H1 (cell line): ENCODE measurements around the gene PDZD11. TPM values are rescaled to one million over a fixed set of nuclear protein-coding genes. Genes with fewer than 3 reads are reported as not detected.

Source experiments
- CTCF ChIA-PET: fragments of 300-600 bp; sonication (Branson Sonifier 250); formaldehyde crosslinking; loops from one replicate; lab custom pipeline; 2021; ENCODE audit not compliant: partially characterized antibody; lab: Charles Lee
- POLR2A ChIA-PET: fragments of 300-600 bp; sonication (Branson Sonifier 250); formaldehyde crosslinking; loops from one replicate; lab custom pipeline; 2021; ENCODE audit warnings: inconsistent platforms; ENCODE audit not compliant: partially characterized antibody; lab: Charles Lee
- DNase-seq, 2 experiments: peaks; one replicate each; pipeline versions ENCODE4 v3.0.0 to v3.0.0-alpha.2; 2010 to 2022; ENCODE audit warnings: low spot score in 2 of 2, low read depth in 1 of 2, mixed read lengths in 1 of 2
- FAIRE-seq: peaks from 2 replicates; lab custom pipeline; 2011; peaks lifted over from hg19 to GRCh38; lab: Jason Lieb, UNC
- H2AFZ ChIP-seq: 2 replicates; pipeline ENCODE4 v1.8.1; 2012; ENCODE audit warnings: low read length, inconsistent platforms
- H2AK5ac ChIP-seq: 2 replicates; pipeline ENCODE4 v1.6.1; 2013; ENCODE audit warnings: low read depth, low read length
- H2BK120ac ChIP-seq: replicated peaks from 2 replicates; pipeline ENCODE3; 2013; ENCODE audit warnings: low read depth, low read length, inconsistent platforms
- H2BK12ac ChIP-seq: 2 replicates; pipeline ENCODE4 v1.6.1; 2013; ENCODE audit warnings: low read depth, low read length
- H2BK15ac ChIP-seq: 2 replicates; pipeline ENCODE4 v1.6.1; 2013; ENCODE audit warnings: low read length
- H2BK20ac ChIP-seq: 2 replicates; pipeline ENCODE4 v1.6.1; 2013; ENCODE audit warnings: low read length
- H2BK5ac ChIP-seq: 2 replicates; pipeline ENCODE4 v1.6.1; 2013; ENCODE audit warnings: low read depth, low read length
- H3K14ac ChIP-seq: 2 replicates; pipeline ENCODE4 v1.6.1; 2013; ENCODE audit warnings: inconsistent platforms; ENCODE audit not compliant: insufficient read length
- H3K18ac ChIP-seq: 2 replicates; pipeline ENCODE4 v1.6.1; 2013; ENCODE audit warnings: low read length; ENCODE audit errors: extremely low read depth
- H3K23ac ChIP-seq: 2 replicates; pipeline ENCODE4 v1.6.1; 2013; ENCODE audit warnings: inconsistent platforms; ENCODE audit not compliant: insufficient read length
- H3K23me2 ChIP-seq: 2 replicates; pipeline ENCODE4 v1.6.1; 2013; ENCODE audit warnings: low read depth, low read length
- H3K27ac ChIP-seq: 2 replicates; pipeline ENCODE4 v1.6.1; 2011; ENCODE audit warnings: low read depth, low read length, inconsistent platforms
- H3K27me3 ChIP-seq, 4 experiments: replicated peaks in 1 of 4; 1 replicate in 1 of 4; 2 replicates in 3 of 4; pipeline versions ENCODE4 v1.6.1 to v1.8.1; 2011 to 2013; ENCODE audit warnings: low read length in 3 of 4, mild to moderate bottlenecking in 3 of 4, inconsistent platforms in 2 of 4, mixed read lengths in 2 of 4, moderate library complexity in 1 of 4; ENCODE audit not compliant: control insufficient read depth in 3 of 4, insufficient read depth in 3 of 4; ENCODE audit errors: extremely low read depth in 1 of 4
- H3K36me3 ChIP-seq, 4 experiments: 2 replicates each; pipeline versions ENCODE4 v1.6.1 to v1.8.1; 2011 to 2013; ENCODE audit warnings: mild to moderate bottlenecking in 4 of 4, low read length in 3 of 4, moderate library complexity in 2 of 4, control low read depth in 1 of 4, inconsistent platforms in 1 of 4; ENCODE audit not compliant: insufficient read depth in 4 of 4, control insufficient read depth in 2 of 4
- H3K4ac ChIP-seq: replicated peaks from 2 replicates; pipeline ENCODE3; 2013; ENCODE audit warnings: low read length, low read depth, mixed read lengths, inconsistent platforms; ENCODE audit not compliant: insufficient read length
- H3K4me1 ChIP-seq, 4 experiments: replicated peaks in 1 of 4; 1 replicate in 1 of 4; 2 replicates in 3 of 4; pipeline versions ENCODE4 v1.6.1 to v1.8.1; 2011 to 2013; ENCODE audit warnings: low read length in 3 of 4, inconsistent platforms in 2 of 4, mixed read lengths in 1 of 4; ENCODE audit not compliant: insufficient read depth in 4 of 4, control insufficient read depth in 3 of 4
- H3K4me2 ChIP-seq, 2 experiments: 2 replicates each; pipeline versions ENCODE4 v1.6.1 to v1.8.1; 2011 to 2013; ENCODE audit warnings: low read depth in 2 of 2, low read length in 2 of 2, control low read depth in 1 of 2, inconsistent platforms in 1 of 2, mild to moderate bottlenecking in 1 of 2; ENCODE audit not compliant: insufficient read depth in 1 of 2
- H3K4me3 ChIP-seq, 4 experiments: fragments of 200-600, 300-600 bp in 1 of 4; sonication (generic), shearing (Covaris generic), sonication (Bioruptor Twin) in 1 of 4; 2 replicates each; pipeline versions ENCODE4 v1.5.1 to v1.8.1; 2011 to 2016; ENCODE audit warnings: low read length in 4 of 4, low read depth in 3 of 4, control low read depth in 2 of 4, inconsistent platforms in 2 of 4, mild to moderate bottlenecking in 2 of 4, mixed read lengths in 1 of 4, moderate library complexity in 1 of 4; ENCODE audit not compliant: insufficient read depth in 2 of 4; ENCODE audit errors: extremely low read depth in 1 of 4
- H3K56ac ChIP-seq: replicated peaks from 2 replicates; pipeline ENCODE3; 2013; ENCODE audit warnings: low read depth, mild to moderate bottlenecking, mixed read lengths, low read length, inconsistent platforms; ENCODE audit not compliant: insufficient read length
- H3K79me1 ChIP-seq: 2 replicates; pipeline ENCODE4 v1.6.1; 2013; ENCODE audit warnings: low read depth, low read length, control low read depth
- H3K79me2 ChIP-seq, 2 experiments: 2 replicates each; pipeline versions ENCODE4 v1.6.1 to v1.8.1; 2012 to 2013; ENCODE audit warnings: low read length in 2 of 2, mild to moderate bottlenecking in 2 of 2, inconsistent platforms in 1 of 2; ENCODE audit not compliant: insufficient read depth in 2 of 2, control insufficient read depth in 1 of 2
- H3K9ac ChIP-seq, 4 experiments: replicated peaks in 1 of 4; 1 replicate in 1 of 4; 2 replicates in 3 of 4; pipeline versions ENCODE4 v1.6.1 to v1.8.1; 2011 to 2013; ENCODE audit warnings: low read depth in 3 of 4, low read length in 3 of 4, control low read depth in 2 of 4, mild to moderate bottlenecking in 2 of 4, moderate library complexity in 2 of 4, inconsistent platforms in 1 of 4; ENCODE audit errors: extremely low read depth in 1 of 4
- H3K9me3 ChIP-seq, 2 experiments: 2 replicates each; pipeline versions ENCODE4 v1.6.1 to v1.8.1; 2012 to 2013; ENCODE audit warnings: mild to moderate bottlenecking in 2 of 2, moderate library complexity in 2 of 2, control low read depth in 1 of 2, inconsistent platforms in 1 of 2, low read depth in 1 of 2, low read length in 1 of 2, mixed read lengths in 1 of 2; ENCODE audit not compliant: insufficient read depth in 2 of 2
- H4K20me1 ChIP-seq, 2 experiments: replicated peaks in 1 of 2; 2 replicates each; pipeline versions ENCODE3 to v1.8.1; 2011 to 2013; ENCODE audit warnings: inconsistent platforms in 2 of 2, low read length in 2 of 2, mild to moderate bottlenecking in 1 of 2; ENCODE audit not compliant: insufficient read depth in 2 of 2, control insufficient read depth in 1 of 2
- H4K5ac ChIP-seq: 2 replicates; pipeline ENCODE4 v1.6.1; 2013; ENCODE audit warnings: low read length, low read depth, mixed read lengths, inconsistent platforms; ENCODE audit not compliant: insufficient read length
- H4K8ac ChIP-seq: 2 replicates; pipeline ENCODE4 v1.8.0; 2013; ENCODE audit warnings: mild to moderate bottlenecking, moderate library complexity, low read length, inconsistent platforms; ENCODE audit not compliant: insufficient read depth; ENCODE audit errors: extremely low read depth
- H4K91ac ChIP-seq: replicated peaks from 2 replicates; pipeline ENCODE3; 2013; ENCODE audit warnings: low read length, mixed read lengths, inconsistent platforms; ENCODE audit not compliant: insufficient read length
- BRCA1 ChIP-seq: IDR thresholded peaks from 2 replicates; pipeline ENCODE4 v1.6.1; 2012; ENCODE audit warnings: low read depth, low read length, improper control_type of control experiment
- CHD2 ChIP-seq: IDR thresholded peaks from 2 replicates; pipeline ENCODE4 v1.6.1; 2012; ENCODE audit warnings: low read length, improper control_type of control experiment
- E2F6 ChIP-seq: IDR thresholded peaks from 2 replicates; pipeline ENCODE4 v1.6.1; 2012; ENCODE audit warnings: inconsistent platforms
- EGR1 ChIP-seq: IDR thresholded peaks from 2 replicates; pipeline ENCODE4 v1.6.1; 2011; ENCODE audit warnings: low read depth, low read length, borderline replicate concordance
- EP300 ChIP-seq, 2 experiments: IDR thresholded peaks; 1 replicate in 1 of 2; 2 replicates in 1 of 2; pipeline ENCODE4 v1.6.1; 2011 to 2012; ENCODE audit warnings: low read depth in 2 of 2, low read length in 2 of 2, mild to moderate bottlenecking in 2 of 2, borderline replicate concordance in 1 of 2, inconsistent platforms in 1 of 2, moderate library complexity in 1 of 2
- GTF2F1 ChIP-seq: IDR thresholded peaks from 2 replicates; pipeline ENCODE4 v1.6.1; 2012; ENCODE audit warnings: low read depth, low read length, improper control_type of control experiment, borderline replicate concordance
- KDM5A ChIP-seq: fragments of 200-600 bp; IDR thresholded peaks from 2 replicates; pipeline ENCODE4 v1.7.1; 2012; ENCODE audit warnings: mild to moderate bottlenecking, low read length, inconsistent platforms, mixed read lengths
- RFX5 ChIP-seq: IDR thresholded peaks from 2 replicates; pipeline ENCODE4 v1.6.1; 2011; ENCODE audit warnings: low read depth, low read length, improper control_type of control experiment, borderline replicate concordance
- RXRA ChIP-seq: IDR thresholded peaks from 2 replicates; pipeline ENCODE4 v1.6.1; 2011; ENCODE audit warnings: low read depth, mild to moderate bottlenecking, low read length, moderate library complexity; ENCODE audit not compliant: insufficient read depth
- TBP ChIP-seq: IDR thresholded peaks from 2 replicates; pipeline ENCODE4 v1.6.1; 2011; ENCODE audit warnings: low read depth, low read length, improper control_type of control experiment
- TCF12 ChIP-seq: IDR thresholded peaks from 2 replicates; pipeline ENCODE4 v1.6.1; 2011; ENCODE audit warnings: low read depth, mild to moderate bottlenecking, low read length
- USF2 ChIP-seq: IDR thresholded peaks from 2 replicates; pipeline ENCODE4 v1.6.1; 2011; ENCODE audit warnings: low read length, improper control_type of control experiment
- ZNF274 ChIP-seq: IDR thresholded peaks from 2 replicates; pipeline ENCODE4 v1.7.0; 2012; ENCODE audit warnings: low read length, borderline replicate concordance; ENCODE audit errors: extremely low read depth
- WGBS, 2 experiments: shearing (Covaris generic) in 1 of 2; methylation state at CpG; one replicate each; pipeline versions ENCODE4 v1.1.6 to v1.1.7; 2013 to 2015; ENCODE audit warnings: low lambda C conversion rate in 2 of 2, mixed read lengths in 2 of 2, inconsistent platforms in 1 of 2, low coverage in 1 of 2, missing lambda C conversion rate in 1 of 2; ENCODE audit not compliant: insufficient replicate concordance in 2 of 2, insufficient coverage in 1 of 2, insufficient read length in 1 of 2; ENCODE audit errors: extremely low coverage in 1 of 2, missing lambda C conversion rate in 1 of 2; 5-methylcytosine and 5-hydroxymethylcytosine counted together
- polyA plus RNA-seq, 7 experiments: library from polyadenylated mRNA; depleted of rRNA in 3 of 7; stranded (reverse) in 5 of 7; unstranded in 2 of 7; fragments of >200 nt in 5 of 7; fragments of 200-250 nt in 2 of 7; gene quantifications; 1 replicate in 5 of 7; 2 replicates in 1 of 7; 4 replicates in 1 of 7; pipeline versions ENCODE4 v1.2.1 to v1.2.3, GENCODE V29; 2011 to 2013; ENCODE audit warnings: missing spikeins in 2 of 7, mixed read lengths in 2 of 7
- total RNA-seq: library from RNA; stranded (reverse); fragmentation: NEBNext Ultra II Directional; extraction: Animal tissue kit (Norgen Biotek cat#: 25700); gene quantifications from 2 replicates; pipeline ENCODE4 v1.2.1, GENCODE V29; 2021

PDZD11 gene
- total and polyA plus RNA-seq, 2 of the 8 experiments (the other 6 are each of a cell fraction or from before 2014, with no cell fraction given): 31.5 to 55.9 TPM

GRCh38 chrX:70293621-70294020 lies 3.9 kb upstream of the PDZD11 start:
- WGBS, 2 experiments: 92 to 100% methylated on average over 2 to 5 of the region's 5 CpGs
- H4K20me1 ChIP-seq: no peaks in the 10 kb centered on the region
- no peaks in the 10 kb centered on the region; the same call in 1 of the 2 replicates for H3K79me1 ChIP-seq
- POLR2A ChIA-PET: no interaction called here
- no peak overlapping the region for H3K4me2 ChIP-seq
- no peak overlapping the region for H2BK12ac ChIP-seq
- H3K56ac ChIP-seq: no peak overlapping the region
- DNase-seq (no peak), FAIRE-seq (no peak)
- no peak overlapping the region for H2AFZ ChIP-seq
- H2BK20ac ChIP-seq: no peak overlapping the region
- no peak overlapping the region for H3K4ac ChIP-seq
- CTCF ChIA-PET: no interaction called here
- H2BK120ac ChIP-seq: no peak overlapping the region
- H3K27ac ChIP-seq: no peak overlapping the region
- no peak overlapping the region for H2BK15ac ChIP-seq
- no peaks in the 10 kb centered on the region; the same call in 1 of the 2 replicates for H3K23me2 ChIP-seq
- H4K5ac ChIP-seq: no peak overlapping the region
- no peaks in the 10 kb centered on the region for H3K27me3 ChIP-seq
- no peak overlapping the region for H4K91ac ChIP-seq
- no peaks in the 10 kb centered on the region for H3K9me3 ChIP-seq
- no peak overlapping the region for H3K4me3 ChIP-seq
- H3K18ac ChIP-seq: no peak overlapping the region
- peaks cover 0 to 18% of the 10 kb centered on the region in 2 experiments; a peak in 2 of 4 replicates for H3K79me2 ChIP-seq
- no peak overlapping the region for H4K8ac ChIP-seq
- no peak overlapping the region for H3K14ac ChIP-seq
- no peak overlapping the region for H3K23ac ChIP-seq
- no peaks in the 10 kb centered on the region; a peak in 2 of 7 replicates for H3K4me1 ChIP-seq
- no peak overlapping the region for H2BK5ac ChIP-seq
- peaks cover 0 to 10% (median 3%) of the 10 kb centered on the region in 4 experiments; a peak in 4 of 8 replicates for H3K36me3 ChIP-seq
- H2AK5ac ChIP-seq: no peak overlapping the region
- no peak overlapping the region for H3K9ac ChIP-seq
- TF ChIP-seq ZNF274 (no peak), TBP (no peak), CHD2 (no peak), RFX5 (no peak), KDM5A (no peak), TCF12 (no peak), E2F6 (no peak), EGR1 (no peak), EP300 (IDR thresholded peaks at IDR 0.05; ENCODE audit: borderline replicate concordance in 1 of 2, low read depth in 2 of 2, low read length in 2 of 2) (no peak), USF2 (no peak), BRCA1 (no peak), GTF2F1 (no peak), RXRA (no peak)
